Stimulated activated CD4-positive, alpha-beta T cell treated with anti-CD3 and anti-CD28 coated beads, Interleukin-4, amount 100 ng/mL, for 1 hour (primary cell): ENCODE data around the gene NALCN.

Experiments
- DNase-seq: peaks from one replicate; pipeline ENCODE4 v3.0.0-alpha.2; 2020

The NALCN gene

DNA sequence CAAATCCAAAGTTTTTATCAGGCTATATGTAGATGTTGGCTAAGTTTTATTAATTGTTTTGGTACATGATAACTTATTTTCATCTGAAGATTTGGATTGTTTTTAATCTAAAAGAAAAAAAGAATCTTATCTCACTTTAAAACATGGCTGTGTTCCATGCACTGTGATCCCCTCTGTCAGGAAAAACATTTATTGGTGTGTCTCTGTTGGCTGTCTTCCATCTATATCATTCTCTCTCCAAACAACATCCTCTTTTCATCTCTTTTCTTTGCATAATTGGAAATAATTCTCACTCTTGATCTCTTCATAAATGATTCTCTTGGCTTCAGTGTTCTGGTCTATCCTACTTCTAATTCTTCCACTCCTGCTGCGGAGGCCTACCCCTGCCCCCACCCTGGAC lies 4.2 kb downstream of the NALCN start:
- DNase-seq, result no peak

DNA sequence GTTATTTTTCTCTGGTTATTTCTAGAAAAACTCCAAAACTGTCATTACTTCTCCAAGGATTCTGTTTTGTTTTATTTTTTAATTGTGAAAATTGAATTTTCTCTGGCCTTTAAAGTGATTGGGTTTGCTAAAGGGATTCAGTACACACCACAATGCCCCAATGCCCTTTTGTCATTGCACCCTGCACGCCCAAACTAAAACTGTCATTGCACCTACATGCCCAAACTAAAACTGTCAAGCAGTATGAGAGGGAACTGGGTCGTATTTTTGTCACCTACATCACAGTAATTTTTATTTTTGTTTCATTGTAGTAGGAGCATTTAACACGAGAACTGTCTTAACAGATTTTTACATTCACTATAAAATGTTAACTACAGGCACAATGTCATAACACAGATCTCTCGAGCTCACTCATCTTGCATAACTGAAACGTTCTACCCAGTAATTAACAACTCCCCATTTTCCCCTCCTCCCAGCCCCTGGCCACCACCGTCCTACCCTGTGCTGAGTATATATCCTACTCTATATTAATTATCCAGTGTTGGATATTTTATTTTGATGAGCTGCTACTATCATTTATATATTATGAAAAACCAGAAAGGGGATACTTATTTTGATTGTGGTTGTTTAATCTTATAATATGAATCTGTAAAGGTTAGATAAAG lies 7.2 kb downstream of the NALCN start:
- no peak for DNase-seq

DNA sequence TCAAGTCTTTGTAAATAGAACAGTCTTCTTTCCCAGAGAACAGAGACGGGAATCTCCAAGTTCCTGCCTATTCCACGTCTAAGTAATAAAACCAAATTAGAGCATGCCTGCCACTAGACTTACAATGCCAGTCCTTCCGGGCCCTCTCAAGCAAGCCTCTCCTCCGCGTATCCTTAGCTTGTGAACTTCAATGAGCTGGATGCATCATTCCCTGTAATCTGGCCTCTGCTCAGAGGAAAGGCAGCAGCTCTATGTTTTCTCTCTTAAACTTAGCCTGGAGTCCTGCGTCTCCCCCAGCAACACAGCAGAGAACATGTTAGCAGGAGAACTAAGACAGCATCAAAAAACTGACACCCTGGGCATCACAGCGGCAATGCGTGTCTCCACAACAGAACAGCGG lies 8.2 kb downstream of the NALCN start:
- DNase-seq, result no peak

- no peak for DNase-seq
These were observed 9.5 kb downstream of the NALCN start for GRCh38 chr13:101406791-101407190.

GRCh38 chr13:101401196-101401595 lies 15.1 kb downstream of the NALCN start:
- no peak for DNase-seq

GRCh38 chr13:101399365-101399764 lies 16.9 kb downstream of the NALCN start:
- no peak for DNase-seq

DNA sequence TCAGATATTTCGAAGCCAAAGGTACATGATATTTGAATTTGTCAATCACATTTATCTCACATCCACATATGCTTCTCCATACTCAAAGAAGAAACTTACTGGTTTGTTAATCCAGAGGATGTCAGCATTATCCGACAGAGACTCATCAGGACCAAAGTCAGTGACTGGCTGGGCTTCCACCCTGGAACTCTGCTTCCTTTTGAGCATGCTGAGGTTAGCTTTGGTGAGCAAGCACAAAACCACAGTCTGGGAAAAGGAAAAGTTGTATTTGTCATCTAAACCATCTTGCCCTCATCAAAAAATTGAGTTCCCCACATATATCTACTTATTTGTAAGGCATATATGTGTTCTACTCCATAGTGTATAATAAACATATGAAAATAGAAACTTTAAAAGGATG lies 17.4 kb downstream of the NALCN start:
- DNase-seq, result no peak

- DNase-seq, result no peak
These were observed 18.1 kb downstream of the NALCN start for GRCh38 chr13:101398191-101398590.

DNA sequence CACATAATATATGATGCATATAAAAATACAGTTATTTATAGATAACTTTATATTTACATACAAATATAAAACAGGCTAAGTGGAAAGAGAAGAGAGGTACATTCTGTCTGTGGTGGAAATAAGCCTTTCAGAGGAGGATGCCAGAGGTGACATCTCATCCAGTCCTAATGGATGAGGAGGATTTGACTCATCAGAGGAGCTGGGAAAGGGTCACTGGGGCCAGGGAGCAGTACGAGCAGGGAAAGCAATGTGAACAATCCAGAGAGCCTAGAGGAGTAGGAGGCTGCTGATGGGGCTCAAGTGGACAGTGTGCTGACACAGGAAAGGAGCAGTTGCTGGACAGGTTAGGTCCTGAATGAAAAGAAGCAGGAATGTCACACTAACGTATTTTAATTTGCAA lies 18.6 kb downstream of the NALCN start:
- no peak for DNase-seq

DNA sequence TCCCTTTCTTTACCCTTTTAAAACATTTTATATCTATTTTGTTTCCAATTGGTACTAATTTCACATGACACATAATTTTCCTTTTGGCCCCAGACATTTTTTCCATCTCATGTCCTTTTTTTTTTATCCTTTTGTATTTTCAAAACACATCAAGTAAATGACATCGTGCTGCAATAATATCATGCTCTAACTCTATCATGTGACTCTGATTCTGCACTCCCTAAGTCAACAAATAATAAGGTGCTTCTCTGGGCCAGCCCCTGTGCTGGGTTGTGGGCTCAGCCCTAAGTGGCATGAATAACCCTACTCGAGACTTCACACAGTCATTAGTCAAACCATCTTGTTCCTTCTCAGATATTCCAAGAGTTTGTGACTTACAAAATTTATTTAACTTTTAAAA lies 21.7 kb downstream of the NALCN start:
- no peak for DNase-seq

DNA sequence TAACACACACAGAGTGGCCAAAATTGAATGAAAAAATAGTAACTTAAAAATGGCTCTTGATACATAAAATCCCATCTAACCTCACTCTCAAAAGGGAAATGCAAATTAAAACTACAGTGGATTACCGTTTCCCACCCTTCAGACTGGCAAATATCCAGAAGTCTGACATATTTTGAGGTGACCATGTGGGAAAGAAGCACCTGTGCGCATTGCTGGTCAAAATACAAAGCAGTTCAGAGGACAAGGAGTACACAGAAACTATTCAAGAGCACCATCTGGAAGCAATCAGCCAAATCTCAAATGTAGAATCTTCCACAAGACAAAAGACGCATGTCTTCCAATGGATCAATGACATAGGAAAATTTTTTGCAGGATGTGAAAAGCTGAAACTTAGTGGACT lies 23.2 kb downstream of the NALCN start:
- DNase-seq, result no peak

- DNase-seq, result no peak
These were observed 25.8 kb downstream of the NALCN start for GRCh38 chr13:101390461-101390860.

GRCh38 chr13:101384929-101385328 lies 31.4 kb downstream of the NALCN start:
- DNase-seq, result no peak

GRCh38 chr13:101383595-101383994 lies 32.7 kb downstream of the NALCN start:
- no peak for DNase-seq

- DNase-seq, result no peak
These were observed 33.6 kb downstream of the NALCN start for GRCh38 chr13:101382701-101383100.

- DNase-seq, result no peak
These were observed 34.2 kb downstream of the NALCN start for GRCh38 chr13:101382086-101382485.

GRCh38 chr13:101360525-101360924 lies 55.8 kb downstream of the NALCN start:
- no peak for DNase-seq

- no peak for DNase-seq
These were observed 61.4 kb downstream of the NALCN start for GRCh38 chr13:101354895-101355294.

DNA sequence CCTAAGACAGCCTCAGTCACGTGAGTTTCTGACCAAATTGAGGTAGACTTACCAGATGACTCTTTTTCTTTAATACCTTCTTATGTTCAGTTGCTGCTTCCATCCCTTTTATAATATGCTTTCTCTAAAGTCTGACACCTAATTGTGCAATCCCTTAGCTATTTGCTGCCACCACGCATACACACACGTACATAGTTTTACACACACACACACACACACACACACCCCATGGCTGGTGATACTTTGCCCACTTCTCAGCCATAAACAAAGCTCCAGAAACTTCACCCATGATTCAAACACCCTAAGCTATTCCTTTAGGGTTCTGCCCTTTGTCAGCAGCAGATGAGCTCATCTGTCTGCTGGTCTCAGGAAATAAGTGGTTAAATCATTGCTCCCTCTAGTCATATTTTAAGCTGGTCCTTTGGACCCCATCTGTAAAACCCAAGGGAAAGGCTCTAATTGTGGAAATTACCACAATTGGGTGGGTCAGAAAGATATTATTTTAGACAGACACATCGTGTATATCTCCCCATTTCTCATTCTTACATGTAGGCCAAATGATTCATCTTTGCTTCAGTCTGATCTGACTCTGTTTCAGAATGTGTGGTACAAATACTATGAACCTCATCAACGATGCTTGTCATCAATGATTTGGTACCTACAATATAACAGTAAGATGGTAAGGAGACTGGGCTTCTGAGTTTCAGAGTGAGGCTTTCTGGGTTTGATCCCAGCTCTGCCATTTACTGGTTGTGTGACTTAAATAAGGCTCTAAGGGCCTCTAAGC lies 69.2 kb downstream of the NALCN start:
- no peak for DNase-seq

DNA sequence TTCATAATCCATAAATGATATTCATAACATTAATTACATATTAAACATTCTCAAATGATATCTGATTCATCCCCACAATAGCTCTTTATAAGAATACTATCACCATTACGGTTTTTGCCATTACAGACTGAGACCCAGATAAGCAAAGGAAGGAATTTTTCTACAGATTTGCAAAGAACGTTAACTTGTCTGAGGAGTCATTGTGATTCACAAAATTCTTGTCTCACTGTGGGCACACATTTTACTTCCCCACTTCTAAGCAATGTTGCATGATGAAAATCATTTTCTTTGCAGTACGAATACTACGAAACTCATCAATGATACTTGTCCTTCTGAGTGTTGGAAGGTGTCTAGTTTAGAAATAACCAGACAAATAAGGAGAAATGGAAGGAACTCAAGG lies 70.1 kb downstream of the NALCN start:
- no peak for DNase-seq

DNA sequence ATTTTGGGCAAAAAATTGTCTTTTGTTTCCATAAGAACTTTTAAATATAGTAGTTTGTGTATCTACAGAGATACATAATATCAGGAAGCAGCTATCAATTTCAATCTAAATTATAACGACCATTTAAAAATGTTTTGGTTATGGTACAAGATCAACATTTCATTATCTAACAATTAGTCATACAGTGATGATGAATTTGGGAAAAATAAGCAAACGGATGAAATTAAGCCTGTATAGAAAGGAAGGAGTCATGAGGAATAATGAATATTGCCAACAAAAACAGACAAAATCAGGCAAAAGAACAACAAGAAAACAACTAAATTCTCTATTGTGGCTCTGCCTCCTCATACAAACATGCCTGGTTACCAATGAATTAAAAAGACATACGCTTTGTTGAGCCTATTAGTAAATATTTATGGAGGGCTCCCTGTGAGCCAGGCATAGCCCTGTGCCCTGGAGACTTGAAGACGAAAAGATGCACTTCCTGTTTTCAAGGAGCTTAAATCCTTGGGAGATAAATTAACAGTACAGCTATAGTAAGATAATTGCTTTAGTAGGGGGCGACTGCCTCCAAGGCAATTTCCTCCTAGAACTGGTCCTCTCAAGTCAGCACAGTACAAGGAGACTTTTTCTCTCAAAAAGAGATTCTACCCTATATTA lies 73.0 kb downstream of the NALCN start:
- DNase-seq, result no peak

- no peak for DNase-seq
These were observed 74.8 kb downstream of the NALCN start for GRCh38 chr13:101341464-101341863.

DNA sequence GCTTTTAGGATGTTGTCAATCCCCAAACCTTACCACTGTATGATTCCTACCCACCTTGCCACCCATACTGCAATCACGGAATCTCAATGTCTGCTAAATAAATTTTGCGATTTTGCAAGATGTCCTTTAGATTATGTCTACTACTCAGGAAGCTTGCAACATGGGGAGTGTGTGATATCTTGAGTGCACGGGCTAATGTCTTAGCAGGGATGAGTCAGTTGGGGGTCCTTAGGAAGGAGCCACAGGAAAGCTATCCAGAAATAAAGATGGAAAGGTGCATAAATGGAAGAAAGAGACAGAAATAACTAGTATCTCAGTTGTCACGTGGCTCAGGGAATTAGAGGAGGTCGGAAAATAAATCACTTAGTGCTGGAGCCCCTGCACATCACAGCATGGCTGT lies 77.1 kb downstream of the NALCN start:
- no peak for DNase-seq

- no peak for DNase-seq
These were observed 83.7 kb downstream of the NALCN start for GRCh38 chr13:101332583-101332982.
